Cardiac muscle cell (in vitro differentiated cells and primary cell): ENCODE measurements around the gene MKX. TPM values are rescaled to one million over a fixed set of nuclear protein-coding genes. Genes with fewer than 3 reads are reported as not detected.

Source experiments
- DNase-seq, 2 donors: peaks; one replicate each; pipeline versions ENCODE4 v3.0.0 to v3.0.0-alpha.2; 2010 to 2017; ENCODE audit warnings: low read depth in 1 of 2, low spot score in 1 of 2
- H3K27ac ChIP-seq: fragments of 200-600 bp; sonication (generic); 2 replicates; pipeline ENCODE4 v1.5.1; 2016
- H3K27me3 ChIP-seq: fragments of 200-600 bp; sonication (generic); 2 replicates; pipeline ENCODE4 v1.6.0; 2016; ENCODE audit warnings: control low read depth
- H3K36me3 ChIP-seq: fragments of 200-600 bp; sonication (generic); 2 replicates; pipeline ENCODE4 v1.5.1; 2016; ENCODE audit warnings: control low read depth
- H3K4me1 ChIP-seq: fragments of 200-600 bp; sonication (generic); 2 replicates; pipeline ENCODE4 v1.8.1; 2017; ENCODE audit warnings: low read depth, mild to moderate bottlenecking, mixed run types
- H3K4me3 ChIP-seq: fragments of 200-600 bp; sonication (generic); 2 replicates; pipeline ENCODE4 v1.5.1; 2016; ENCODE audit warnings: mild to moderate bottlenecking
- H3K9me3 ChIP-seq: fragments of 200-600 bp; sonication (generic); 2 replicates; pipeline ENCODE4 v1.5.1; 2017; ENCODE audit warnings: low read depth, mild to moderate bottlenecking, control low read depth
- CTCF ChIP-seq: IDR thresholded peaks from 2 replicates; pipeline ENCODE4 v1.5.1; 2012; ENCODE audit warnings: low read depth, mild to moderate bottlenecking, low read length
- polyA plus RNA-seq: library from polyadenylated mRNA; unstranded; fragments of >200 nt; fragmentation: Nextera tagmentation; extraction: Ambion mirVana; gene quantifications from 2 replicates; pipeline ENCODE4 v1.2.1, GENCODE V29; 2016
- total RNA-seq: library from RNA; depleted of rRNA; stranded (reverse); fragments of >200 nt; gene quantifications from 2 replicates; pipeline ENCODE4 v1.2.3, GENCODE V29; 2016

MKX gene
- total and polyA plus RNA-seq, 2 experiments from 2014 or later: 0.39 TPM; not detected in 1

DNA sequence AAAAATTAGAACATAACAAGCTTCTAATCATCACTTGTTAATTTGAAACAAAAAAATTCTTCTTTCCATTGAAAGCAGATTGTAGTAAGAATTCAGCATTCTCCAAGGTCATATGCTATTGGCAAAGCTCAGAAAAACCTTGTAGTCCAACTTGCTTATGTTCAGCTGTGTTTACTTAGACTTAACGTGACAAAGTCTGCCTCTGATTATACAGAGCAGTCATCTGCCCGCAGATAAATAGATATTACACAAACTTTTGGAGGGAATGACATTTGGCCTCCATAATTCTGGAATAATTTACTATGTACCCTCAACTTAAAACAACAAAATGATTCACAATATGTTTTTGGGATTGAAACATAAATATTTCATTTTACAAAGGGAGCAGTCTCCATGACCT, 45.8 kb downstream of the MKX start:
- no peak for TF ChIP-seq CTCF
- Histone ChIP-seq H3K4me1 (no peaks in the 10 kb centered on the region), H3K9me3 (no peaks in the 10 kb centered on the region), H3K36me3 (no peaks in the 10 kb centered on the region), H3K4me3 (no peak overlapping the region), H3K27me3 (no peaks in the 10 kb centered on the region), H3K27ac (no peak overlapping the region)
- DNase-seq: no peak

GRCh38 chr10:27698961-27699360, 46.7 kb downstream of the MKX start:
- Histone ChIP-seq H3K4me3 (no peak overlapping the region), H3K36me3 (no peaks in the 10 kb centered on the region), H3K9me3 (no peaks in the 10 kb centered on the region), H3K27me3 (no peaks in the 10 kb centered on the region), H3K27ac (no peak overlapping the region), H3K4me1 (no peaks in the 10 kb centered on the region)
- DNase-seq: no peak
- TF ChIP-seq CTCF: no peak

- no peak for TF ChIP-seq CTCF
- H3K4me3 ChIP-seq: no peak overlapping the region
- DNase-seq: no peak
- no peak overlapping the region for H3K27ac ChIP-seq
- no peaks in the 10 kb centered on the region for H3K27me3 ChIP-seq
- no peaks in the 10 kb centered on the region for H3K9me3 ChIP-seq
- no peaks in the 10 kb centered on the region for H3K4me1 ChIP-seq
- no peaks in the 10 kb centered on the region for H3K36me3 ChIP-seq
These were observed 49.2 kb downstream of the MKX start for GRCh38 chr10:27696466-27696865.

- Histone ChIP-seq H3K36me3 (no peaks in the 10 kb centered on the region), H3K27ac (no peak overlapping the region), H3K9me3 (no peaks in the 10 kb centered on the region), H3K4me3 (no peak overlapping the region), H3K4me1 (no peaks in the 10 kb centered on the region), H3K27me3 (no peaks in the 10 kb centered on the region)
- TF ChIP-seq CTCF: no peak
- no peak for DNase-seq
These were observed 49.9 kb downstream of the MKX start for GRCh38 chr10:27695706-27696105.

GRCh38 chr10:27695088-27695487, 50.5 kb downstream of the MKX start:
- no peaks in the 10 kb centered on the region for H3K36me3 ChIP-seq
- no peak for DNase-seq

More at GRCh38 chr10:27695088-27695487, 50.5 kb downstream of the MKX start:
- H3K4me3 ChIP-seq: no peak overlapping the region
- H3K9me3 ChIP-seq: no peaks in the 10 kb centered on the region
- TF ChIP-seq CTCF: no peak
- no peak overlapping the region for H3K27ac ChIP-seq
- no peaks in the 10 kb centered on the region for H3K27me3 ChIP-seq
- H3K4me1 ChIP-seq: no peaks in the 10 kb centered on the region
